MCF 10A (cell line): ENCODE measurements around the gene ZNF407. TPM values are rescaled to one million over a fixed set of nuclear protein-coding genes. Genes with fewer than 3 reads are reported as not detected.

ENCODE experiments used
- BruUV-seq: library from RNA; stranded (reverse); fragments of 400-500 nt; replicated peaks from 2 replicates; lab custom pipeline; 2021; lab: Mats Ljungman, UMichigan
- CTCF ChIA-PET: fragments of 300-600 bp; sonication (Branson Sonifier 250); formaldehyde crosslinking; extraction: SDS; loops from one replicate; lab custom pipeline; 2021; ENCODE audit warnings: antibody characterized with exemption, inconsistent platforms; lab: Yijun Ruan, JAX
- POLR2A ChIA-PET: fragments of 300-600, 350-650 bp; sonication (Branson Sonifier 250); formaldehyde crosslinking; extraction: SDS; loops from one replicate; lab custom pipeline; 2020; ENCODE audit warnings: antibody characterized with exemption, inconsistent platforms; lab: Yijun Ruan, JAX
- DNase-seq: peaks from one replicate; pipeline ENCODE4 v3.0.0-alpha.2; 2018; ENCODE audit not compliant: unreplicated experiment
- H3K27ac Mint-ChIP-seq: one replicate; pipeline ENCODE4 v1.8.0; 2022; ENCODE audit warnings: mild to moderate bottlenecking, low read depth, mixed read lengths; ENCODE audit not compliant: unreplicated experiment
- H3K27me3 Mint-ChIP-seq: one replicate; pipeline ENCODE4 v1.8.0; 2022; ENCODE audit warnings: mixed read lengths; ENCODE audit not compliant: insufficient read depth, unreplicated experiment
- H3K36me3 Mint-ChIP-seq: one replicate; pipeline ENCODE4 v1.8.0; 2022; ENCODE audit warnings: mild to moderate bottlenecking, moderate library complexity, mixed read lengths; ENCODE audit not compliant: insufficient read depth, unreplicated experiment
- H3K4me1 Mint-ChIP-seq: one replicate; pipeline ENCODE4 v1.8.0; 2022; ENCODE audit warnings: mixed read lengths; ENCODE audit not compliant: insufficient read depth, unreplicated experiment
- H3K4me3 Mint-ChIP-seq: one replicate; pipeline ENCODE4 v1.8.0; 2022; ENCODE audit warnings: mild to moderate bottlenecking, moderate library complexity, mixed read lengths; ENCODE audit not compliant: unreplicated experiment
- H3K9me3 Mint-ChIP-seq: one replicate; pipeline ENCODE4 v1.8.0; 2022; ENCODE audit warnings: mixed read lengths; ENCODE audit not compliant: unreplicated experiment
- intact Hi-C: fragments of 100-400 bp; cut with micrococcal nuclease; formaldehyde crosslinking; loops from 2 replicates; pipeline ENCODE4 v1.14.1; 2022
- total RNA-seq: library from RNA; stranded (reverse); gene quantifications from 2 replicates; pipeline ENCODE4 v1.2.3, GENCODE V29; 2022
- TF ChIP-seq, protein P1 (sequence below): fragments of 200-600 bp; IDR thresholded peaks from one replicate; pipeline ENCODE4 v1.8.0; 2022; ENCODE audit warnings: antibody characterized with exemption, mild to moderate bottlenecking; ENCODE audit not compliant: unreplicated experiment

ZNF407 gene
- total RNA-seq, 1 experiment from 2014 or later: 9.5 TPM

DNA sequence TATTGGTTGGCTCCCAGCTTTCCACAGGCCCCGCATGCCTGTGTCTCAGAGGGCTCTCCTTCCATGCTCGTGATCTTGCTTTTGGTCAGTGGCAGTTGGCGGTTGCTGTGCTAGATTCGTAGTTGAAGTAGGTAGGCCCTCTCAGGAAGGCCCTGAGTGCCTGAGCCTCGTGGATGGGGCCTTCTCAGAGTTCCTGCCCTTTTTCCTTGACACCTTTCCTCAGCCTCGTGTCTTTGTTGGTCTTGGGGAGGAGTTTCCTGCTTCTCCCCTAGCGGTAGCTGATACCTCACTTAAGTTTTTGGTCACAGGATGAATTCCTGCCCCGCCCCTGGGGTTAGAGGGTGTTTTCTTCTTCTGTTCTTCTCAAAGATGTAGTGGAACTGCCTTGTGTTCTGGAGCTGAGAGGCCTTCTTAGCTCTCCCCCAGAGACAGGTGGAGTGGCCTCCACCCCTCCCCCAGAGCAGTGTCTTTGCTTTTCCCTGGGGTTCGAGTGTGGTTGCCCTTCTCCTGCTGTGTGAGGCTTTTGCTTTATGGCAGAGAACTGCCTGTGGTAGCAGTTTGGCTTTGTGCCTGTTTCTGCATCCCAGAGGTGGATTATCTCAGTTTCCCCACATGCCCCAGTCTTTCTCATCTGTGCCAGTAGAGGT is 94.8 kb downstream of the ZNF407 start:
- DNase-seq: no peak
- Mint-ChIP-seq H3K27ac (no peak overlapping the region), H3K4me1 (no peaks in the 10 kb centered on the region), H3K9me3 (no peaks in the 10 kb centered on the region), H3K4me3 (no peak overlapping the region), H3K36me3 (no peaks in the 10 kb centered on the region), H3K27me3 (no peaks in the 10 kb centered on the region)
- CTCF ChIA-PET: interaction anchor here (0.5 kb wide), 1 partner anchor 163 kb away, joined by 3 read pairs; no protein-coding TSS in a partner anchor
- POLR2A ChIA-PET: interaction anchor here (0.6 kb wide), 1 partner anchor 1117 kb away, joined by 4 read pairs; no protein-coding TSS in a partner anchor
- TF ChIP-seq, protein P1, sequence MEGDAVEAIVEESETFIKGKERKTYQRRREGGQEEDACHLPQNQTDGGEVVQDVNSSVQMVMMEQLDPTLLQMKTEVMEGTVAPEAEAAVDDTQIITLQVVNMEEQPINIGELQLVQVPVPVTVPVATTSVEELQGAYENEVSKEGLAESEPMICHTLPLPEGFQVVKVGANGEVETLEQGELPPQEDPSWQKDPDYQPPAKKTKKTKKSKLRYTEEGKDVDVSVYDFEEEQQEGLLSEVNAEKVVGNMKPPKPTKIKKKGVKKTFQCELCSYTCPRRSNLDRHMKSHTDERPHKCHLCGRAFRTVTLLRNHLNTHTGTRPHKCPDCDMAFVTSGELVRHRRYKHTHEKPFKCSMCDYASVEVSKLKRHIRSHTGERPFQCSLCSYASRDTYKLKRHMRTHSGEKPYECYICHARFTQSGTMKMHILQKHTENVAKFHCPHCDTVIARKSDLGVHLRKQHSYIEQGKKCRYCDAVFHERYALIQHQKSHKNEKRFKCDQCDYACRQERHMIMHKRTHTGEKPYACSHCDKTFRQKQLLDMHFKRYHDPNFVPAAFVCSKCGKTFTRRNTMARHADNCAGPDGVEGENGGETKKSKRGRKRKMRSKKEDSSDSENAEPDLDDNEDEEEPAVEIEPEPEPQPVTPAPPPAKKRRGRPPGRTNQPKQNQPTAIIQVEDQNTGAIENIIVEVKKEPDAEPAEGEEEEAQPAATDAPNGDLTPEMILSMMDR: no peak
- no TSS peak for BruUV-seq
- intact Hi-C loops: no loop called here

DNA sequence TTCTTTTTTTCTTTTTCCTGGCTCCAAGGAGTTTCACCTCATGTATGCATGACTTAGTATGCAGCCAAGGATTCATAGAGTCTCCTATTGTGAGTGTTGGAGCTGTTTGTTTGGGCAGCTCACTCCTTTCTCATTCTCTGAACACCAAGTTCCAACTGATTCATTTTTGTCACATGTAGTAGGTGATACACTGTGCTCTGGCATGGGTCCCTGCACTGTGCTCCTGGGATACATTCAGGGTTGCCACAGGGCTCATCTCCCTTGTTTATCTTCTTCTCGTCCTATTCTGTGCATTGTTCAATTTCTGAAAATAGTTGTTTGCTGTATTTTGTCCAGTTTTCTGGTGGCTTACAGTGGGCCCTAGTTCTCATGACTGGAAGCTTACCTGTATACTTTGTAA is 96.8 kb downstream of the ZNF407 start:
- no peak for DNase-seq
- CTCF ChIA-PET: no interaction called here
- POLR2A ChIA-PET: interaction anchor here (0.9 kb wide), 1 partner anchor 20 kb away, joined by 3 read pairs; no protein-coding TSS in a partner anchor
- no peak overlapping the region for H3K4me3 Mint-ChIP-seq
- TF ChIP-seq, protein P1: no peak
- H3K9me3 Mint-ChIP-seq: no peaks in the 10 kb centered on the region
- H3K36me3 Mint-ChIP-seq: no peaks in the 10 kb centered on the region
- H3K4me1 Mint-ChIP-seq: no peaks in the 10 kb centered on the region
- H3K27me3 Mint-ChIP-seq: no peaks in the 10 kb centered on the region
- intact Hi-C loops: no loop called here
- no TSS peak for BruUV-seq
- H3K27ac Mint-ChIP-seq: no peak overlapping the region

DNA sequence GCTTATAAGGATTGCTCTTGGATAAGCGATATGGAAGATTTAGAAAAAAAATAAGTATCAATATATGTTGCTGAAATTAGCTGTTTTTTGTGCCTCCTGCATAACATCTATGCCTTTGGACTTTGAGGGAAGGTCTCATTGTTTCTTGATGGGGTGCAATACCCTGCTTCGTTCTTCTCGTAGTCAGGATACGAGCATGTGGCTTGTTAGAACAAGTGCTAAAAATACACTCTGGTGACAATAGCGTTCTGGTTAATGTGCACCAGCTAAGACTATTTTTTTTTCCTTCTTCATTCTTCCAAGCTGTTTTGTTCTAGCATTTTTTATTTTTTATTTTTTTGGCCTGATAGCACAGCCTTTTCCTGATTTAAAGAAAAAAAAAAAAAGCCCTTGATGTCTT is 97.5 kb downstream of the ZNF407 start:
- ChIA-PET POLR2A (interaction anchor here (0.9 kb wide), 1 partner anchor 19 kb away, joined by 3 read pairs; no protein-coding TSS in a partner anchor), CTCF (no interaction called here)
- no peaks in the 10 kb centered on the region for H3K4me1 Mint-ChIP-seq
- H3K27me3 Mint-ChIP-seq: no peaks in the 10 kb centered on the region
- intact Hi-C loops: no loop called here
- no TSS peak for BruUV-seq
- H3K27ac Mint-ChIP-seq: no peak overlapping the region
- H3K4me3 Mint-ChIP-seq: no peak overlapping the region
- TF ChIP-seq, protein P1: no peak
- no peaks in the 10 kb centered on the region for H3K36me3 Mint-ChIP-seq
- no peaks in the 10 kb centered on the region for H3K9me3 Mint-ChIP-seq
- DNase-seq: no peak

DNA sequence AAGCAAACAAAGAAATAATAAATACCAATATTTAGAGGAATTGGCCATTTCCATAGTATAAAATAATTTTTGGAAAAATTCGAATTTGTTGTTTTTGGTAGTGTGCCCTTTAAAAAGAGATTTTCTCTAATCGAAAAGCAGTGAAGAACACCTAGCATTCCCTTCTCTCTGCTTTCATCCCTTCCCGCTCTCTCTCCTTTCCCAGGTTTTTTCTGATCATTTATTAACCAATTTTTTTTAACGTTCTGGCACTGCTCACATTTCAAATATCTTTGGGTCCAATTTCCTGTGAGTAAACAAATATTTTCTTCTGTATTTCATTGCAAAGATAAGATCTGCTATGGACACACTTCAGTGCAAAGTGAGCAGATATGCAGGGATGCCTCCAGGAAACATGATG is 101.2 kb downstream of the ZNF407 start:
- no TSS peak for BruUV-seq
- ChIA-PET CTCF (interaction anchor here (0.6 kb wide), 1 partner anchor 11 kb away, joined by 3 read pairs; no protein-coding TSS in a partner anchor), POLR2A (no interaction called here)
- TF ChIP-seq, protein P1: no peak
- Mint-ChIP-seq H3K27me3 (no peaks in the 10 kb centered on the region), H3K4me3 (no peak overlapping the region), H3K36me3 (no peaks in the 10 kb centered on the region), H3K9me3 (no peaks in the 10 kb centered on the region), H3K27ac (peak overlapping the region; percentile 37), H3K4me1 (no peaks in the 10 kb centered on the region)
- intact Hi-C loops: no loop called here
- DNase-seq: no peak
